K562 (cell line): ENCODE data around the gene PIH1D1. TPM values are rescaled to one million over a fixed set of nuclear protein-coding genes. Genes with fewer than 3 reads are reported as not detected.

ENCODE experiments used
- ATAC-seq: fragments of 200-7000 bp; cut with Tn5 transposase; 3 replicates; pipeline ENCODE4 v1.9.1; 2020; ENCODE audit warnings: moderate library complexity
- BruUV-seq: library from RNA; stranded (reverse); fragments of 400-500 nt; replicated peaks from 2 replicates; lab custom pipeline; 2021; lab: Mats Ljungman, UMichigan
- CTCF ChIA-PET: fragments of 300-600 bp; formaldehyde crosslinking; extraction: SDS; loops from one replicate; lab custom pipeline; 2021; ENCODE audit warnings: low intra/inter-chr PET ratio; lab: Yijun Ruan, JAX
- POLR2A ChIA-PET: fragments of 300-600, 350-650 bp; sonication (Branson Sonifier 250); formaldehyde crosslinking; extraction: SDS; loops from one replicate; lab custom pipeline; 2021; ENCODE audit warnings: antibody characterized with exemption, inconsistent platforms; lab: Yijun Ruan, JAX
- DNase-seq, 4 experiments: peaks; one replicate each; pipeline versions ENCODE4 v3.0.0 to v3.0.0-alpha.2; 2011 to 2018; ENCODE audit warnings: low spot score in 3 of 4, mixed read lengths in 3 of 4; ENCODE audit errors: extremely low read depth in 1 of 4
- FAIRE-seq: peaks from 2 replicates; lab custom pipeline; 2011; peaks lifted over from hg19 to GRCh38; lab: Jason Lieb, UNC
- H2AFZ ChIP-seq: 2 replicates; pipeline ENCODE4 v1.6.0; 2011; ENCODE audit warnings: low read depth, low read length, control low read depth, inconsistent platforms
- H3K27ac ChIP-seq: fragments of 200-600 bp; 3 replicates; pipeline ENCODE4 v1.8.0; 2011; ENCODE audit warnings: low read depth, mild to moderate bottlenecking, control low read depth, inconsistent platforms, low read length, moderate library complexity, mixed read lengths; ENCODE audit errors: extremely low read depth
- H3K27me3 ChIP-seq, 2 experiments: fragments of 300-600 bp in 1 of 2; 2 replicates in 1 of 2; 3 replicates in 1 of 2; pipeline versions ENCODE4 v1.6.0 to v1.8.0; 2011; ENCODE audit warnings: inconsistent platforms in 2 of 2, low read length in 2 of 2, mild to moderate bottlenecking in 1 of 2, mixed read lengths in 1 of 2, moderate library complexity in 1 of 2; ENCODE audit not compliant: control insufficient read depth in 2 of 2, insufficient read depth in 2 of 2
- H3K36me3 ChIP-seq: fragments of 300-600 bp; 3 replicates; pipeline ENCODE4 v1.8.0; 2011; ENCODE audit warnings: mild to moderate bottlenecking, low read length, inconsistent platforms; ENCODE audit not compliant: control insufficient read depth, insufficient read depth
- H3K4me1 ChIP-seq, 2 experiments: fragments of 200-600 bp in 1 of 2; replicated peaks in 1 of 2; 2 replicates in 1 of 2; 3 replicates in 1 of 2; pipeline versions ENCODE4 v1.5.1 to v1.8.0; 2011; ENCODE audit warnings: inconsistent platforms in 2 of 2, low read length in 2 of 2, mild to moderate bottlenecking in 1 of 2, mixed read lengths in 1 of 2, moderate library complexity in 1 of 2; ENCODE audit not compliant: control insufficient read depth in 2 of 2, insufficient read depth in 2 of 2
- H3K4me2 ChIP-seq: 2 replicates; pipeline ENCODE4 v1.6.1; 2011; ENCODE audit warnings: low read length, control low read depth, inconsistent platforms, mixed read lengths; ENCODE audit not compliant: insufficient read depth
- H3K4me3 ChIP-seq: fragments of 200-600 bp; sonication (generic), shearing (Covaris generic); 2 replicates; pipeline ENCODE4 v1.5.1; 2016; ENCODE audit warnings: control low read depth, inconsistent platforms
- H3K79me2 ChIP-seq: fragments of 200-600 bp; 3 replicates; pipeline ENCODE4 v1.8.0; 2011; ENCODE audit warnings: low read length, inconsistent platforms; ENCODE audit not compliant: control insufficient read depth, insufficient read depth
- H3K9ac ChIP-seq, 2 experiments: 2 replicates each; pipeline versions ENCODE4 v1.6.0 to v1.6.1; 2011; ENCODE audit warnings: low read depth in 2 of 2, low read length in 2 of 2, control low read depth in 1 of 2, inconsistent platforms in 1 of 2, mild to moderate bottlenecking in 1 of 2, mixed read lengths in 1 of 2; ENCODE audit not compliant: insufficient read depth in 1 of 2
- H3K9me1 ChIP-seq: one replicate; pipeline ENCODE4 v1.6.0; 2011; ENCODE audit warnings: inconsistent platforms, mild to moderate bottlenecking, low read length, moderate library complexity; ENCODE audit not compliant: control insufficient read depth, insufficient read depth
- H3K9me3 ChIP-seq: replicated peaks from 2 replicates; pipeline ENCODE4 v1.5.1; 2011; ENCODE audit warnings: low read depth, low read length, inconsistent platforms; ENCODE audit not compliant: control insufficient read depth, insufficient read depth
- H4K20me1 ChIP-seq: replicated peaks from 2 replicates; pipeline ENCODE4 v1.6.1; 2011; ENCODE audit warnings: low read length, inconsistent platforms, mixed read lengths; ENCODE audit not compliant: control insufficient read depth, insufficient read depth
- HCFC1 ChIP-seq: IDR thresholded peaks from 2 replicates; pipeline ENCODE4 v1.6.1; 2012; ENCODE audit warnings: low read depth, low read length, improper control_type of control experiment
- HMGN3 ChIP-seq: IDR thresholded peaks from 2 replicates; pipeline ENCODE4 v1.6.1; 2011; ENCODE audit warnings: borderline replicate concordance, low read depth, mild to moderate bottlenecking, mixed read lengths, low read length; ENCODE audit not compliant: insufficient read length; ENCODE audit errors: extremely low read depth
- RB1 ChIP-seq: fragments of 450-650 bp; IDR thresholded peaks from 2 replicates; pipeline ENCODE4 v1.6.1; 2017; ENCODE audit warnings: low read depth, mild to moderate bottlenecking
- RBFOX2 ChIP-seq: fragments of 200-400 bp; formaldehyde crosslinking; IDR thresholded peaks from 2 replicates; pipeline ENCODE4 v1.6.1; 2017; ENCODE audit warnings: low read depth, mild to moderate bottlenecking, low read length, moderate library complexity
- SMARCE1 ChIP-seq: fragments of 450-650 bp; IDR thresholded peaks from 2 replicates; pipeline ENCODE4 v1.7.1; 2016; ENCODE audit warnings: mild to moderate bottlenecking
- TOE1 ChIP-seq, 2 experiments: fragments of 450-650 bp in 1 of 2; sonication (generic) in 1 of 2; formaldehyde crosslinking in 1 of 2; IDR thresholded peaks; 2 replicates each; pipeline versions ENCODE4 v1.7.1 to v1.8.0; 2016 to 2022; ENCODE audit warnings: borderline replicate concordance in 2 of 2, mild to moderate bottlenecking in 2 of 2, antibody characterized with exemption in 1 of 2, inconsistent platforms in 1 of 2, low read depth in 1 of 2, missing genetic modification reagents in 1 of 2, moderate library complexity in 1 of 2
- ZBTB7A ChIP-seq: IDR thresholded peaks from 2 replicates; pipeline ENCODE4 v1.6.1; 2011; ENCODE audit warnings: low read depth, mild to moderate bottlenecking, low read length, moderate library complexity, borderline replicate concordance; ENCODE audit not compliant: control insufficient read depth
- ZNF232 ChIP-seq: sonication (generic); formaldehyde crosslinking; IDR thresholded peaks from 2 replicates; pipeline ENCODE4 v1.8.0; 2022; ENCODE audit warnings: mild to moderate bottlenecking, missing genetic modification reagents
- ZNF280B ChIP-seq: fragments of 250-450 bp; sonication (Bioruptor Pico); IDR thresholded peaks from 2 replicates; pipeline ENCODE4 v1.5.1; 2021; ENCODE audit warnings: mild to moderate bottlenecking
- ZNF764 ChIP-seq: fragments of 250-450 bp; sonication (Bioruptor Pico); IDR thresholded peaks from 2 replicates; pipeline ENCODE4 v1.4.0; 2020; ENCODE audit warnings: low read depth, mild to moderate bottlenecking, moderate library complexity
- whole genome bisulfite sequencing: fragments of 100-300 bp; shearing (Covaris generic); methylation state at CpG from one replicate; pipeline ENCODE4 v1.1.6; 2016; ENCODE audit warnings: low coverage, mixed read lengths; ENCODE audit not compliant: insufficient coverage; ENCODE audit errors: missing lambda C conversion rate; 5-methylcytosine and 5-hydroxymethylcytosine counted together
- in situ Hi-C: fragments of 300-500 bp; cut with MboI; formaldehyde crosslinking; loops from 4 replicates; pipeline ENCODE4 v1.15.0; 2018; ENCODE audit warnings: inconsistent platforms, mixed read lengths
- intact Hi-C: fragments of 100-400 bp; cut with micrococcal nuclease; formaldehyde crosslinking; loops from 2 replicates; pipeline ENCODE4 v1.14.2; 2022
- polyA plus RNA-seq, 8 experiments: library from polyadenylated mRNA; depleted of rRNA in 4 of 8; stranded (reverse) in 5 of 8; unstranded in 3 of 8; fragments of >200 nt; fragmentation: Nextera tagmentation in 2 of 8; fragmentation: Illumina TruSeq in 1 of 8; extraction: Ambion mirVana in 2 of 8; extraction: Trizol in 1 of 8; gene quantifications; 2 replicates each; pipeline versions ENCODE4 v1.2.1 to v1.2.3, GENCODE V29; 2011 to 2014; ENCODE audit warnings: inconsistent platforms in 1 of 8, missing spikeins in 1 of 8
- total RNA-seq, 7 experiments: library from RNA; depleted of rRNA in 6 of 7; stranded (reverse); fragments of >200 nt in 6 of 7; fragmentation: Illumina TruSeq in 2 of 7; extraction: Trizol in 2 of 7; gene quantifications; 2 replicates each; pipeline versions ENCODE4 v1.2.1 to v1.2.3, GENCODE V29; 2011 to 2021; ENCODE audit warnings: low replicate concordance in 1 of 7
- TF ChIP-seq, protein P1 (sequence below): fragments of 450-650 bp; IDR thresholded peaks from 2 replicates; pipeline ENCODE4 v1.7.0; 2016; ENCODE audit warnings: borderline replicate concordance

Gene PIH1D1
- total and polyA plus RNA-seq, 9 of the 15 experiments (the other 6 are each of a cell fraction or from before 2014, with no cell fraction given): 26.5 to 224 (median 137) TPM

GRCh38 chr19:49441210-49441959 is 10.2 kb downstream of the PIH1D1 start, which contains the start of gene SLC17A7 (continued):
- no peak for TF ChIP-seq RBFOX2
- peak; percentile 84; the same call in 1 of the 2 replicates for TF ChIP-seq ZBTB7A
- peak; percentile 66 for TF ChIP-seq HMGN3
- TF ChIP-seq RB1: peak; percentile 40; the same call in 1 of the 2 replicates

DNA sequence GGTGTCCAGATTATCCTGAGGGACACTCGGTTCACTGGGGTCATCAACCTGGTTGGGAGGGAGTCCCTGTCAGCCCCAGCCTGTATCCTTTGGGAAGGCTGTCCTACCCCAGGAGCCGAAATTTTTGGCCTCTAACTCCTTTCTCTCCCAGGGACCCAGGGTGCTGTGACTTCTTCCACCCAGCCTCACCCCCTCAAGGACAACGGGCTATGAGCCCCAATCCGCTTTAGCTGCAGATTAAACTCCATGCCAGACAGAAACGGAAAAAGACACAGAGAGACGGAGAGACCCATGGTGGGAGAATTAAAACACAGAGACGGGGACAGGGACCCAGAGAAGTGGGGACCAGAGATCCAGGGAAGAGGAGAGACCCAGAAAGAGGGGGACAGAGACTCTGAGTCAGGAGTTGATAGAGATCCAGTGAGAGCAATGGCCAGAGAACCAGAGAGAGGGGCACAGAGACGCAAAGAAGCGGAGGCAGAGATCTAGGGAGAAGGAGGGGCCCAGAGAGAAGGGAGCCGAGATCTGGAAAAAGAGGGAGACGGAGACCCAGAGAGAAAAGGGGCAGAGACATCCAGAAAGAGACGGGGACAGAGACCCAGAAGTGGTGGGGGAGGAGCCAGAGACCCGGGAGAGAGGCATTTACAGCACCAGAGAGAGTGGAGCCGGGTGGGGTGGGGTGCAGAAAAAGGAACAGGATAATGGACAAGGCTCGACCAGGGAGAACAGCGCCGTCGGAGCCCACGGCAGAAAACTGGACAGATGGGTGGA is 11.0 kb downstream of the PIH1D1 start:
- ChIA-PET CTCF (no interaction called here), POLR2A (interaction anchor here (0.6 to 3.7 kb wide), 3 partner anchors 9 to 208 kb away, joined by 3 to 14 read pairs (median 3); no protein-coding TSS in a partner anchor)
- 10% methylated on average over 15 of the region's 19 CpGs for WGBS
- BruUV-seq: no TSS peak
- peak overlapping the region in 1 of 2 experiments; percentile 89; a peak in 3 of 4 replicates for H3K9ac ChIP-seq
- intact Hi-C loops (loop anchor here (5.0 to 10.0 kb wide), 2 partner anchors 176 to 288 kb away; no protein-coding TSS in a partner anchor), in situ Hi-C loops (no loop called here)
- no peaks in the 10 kb centered on the region for H3K79me2 ChIP-seq
- no peak for DNase-seq
- H3K4me1 ChIP-seq: peaks cover 37 to 50% of the 10 kb centered on the region in 2 experiments
- H4K20me1 ChIP-seq: no peaks in the 10 kb centered on the region
- H3K4me3 ChIP-seq: peak overlapping the region; percentile 48
- H3K36me3 ChIP-seq: no peaks in the 10 kb centered on the region
- H3K27ac ChIP-seq: no peak overlapping the region
- H3K4me2 ChIP-seq: peak overlapping the region; percentile 78
- ATAC-seq: no peak
- H3K9me1 ChIP-seq: no peaks in the 10 kb centered on the region
- H3K9me3 ChIP-seq: no peaks in the 10 kb centered on the region
- no peak for FAIRE-seq
- peaks cover 7 to 19% of the 10 kb centered on the region in 2 experiments; a peak in 4 of 5 replicates for H3K27me3 ChIP-seq
- peak overlapping the region; percentile 78; the same call in 1 of the 2 replicates for H2AFZ ChIP-seq
- no peak for TF ChIP-seq HCFC1
- 0 out of 2 replicates have a peak, but pooled peaks have one; percentile 35 for TF ChIP-seq TOE1 (IDR thresholded peaks at IDR 0.05; ENCODE audit: borderline replicate concordance)
- TF ChIP-seq TOE1 (CRISPR knock-in tag; IDR thresholded peaks at IDR 0.05; ENCODE audit: borderline replicate concordance, low read depth): no peak
- TF ChIP-seq SMARCE1: 0 out of 2 replicates have a peak, but pooled peaks have one; percentile 24
- TF ChIP-seq, protein P1, sequence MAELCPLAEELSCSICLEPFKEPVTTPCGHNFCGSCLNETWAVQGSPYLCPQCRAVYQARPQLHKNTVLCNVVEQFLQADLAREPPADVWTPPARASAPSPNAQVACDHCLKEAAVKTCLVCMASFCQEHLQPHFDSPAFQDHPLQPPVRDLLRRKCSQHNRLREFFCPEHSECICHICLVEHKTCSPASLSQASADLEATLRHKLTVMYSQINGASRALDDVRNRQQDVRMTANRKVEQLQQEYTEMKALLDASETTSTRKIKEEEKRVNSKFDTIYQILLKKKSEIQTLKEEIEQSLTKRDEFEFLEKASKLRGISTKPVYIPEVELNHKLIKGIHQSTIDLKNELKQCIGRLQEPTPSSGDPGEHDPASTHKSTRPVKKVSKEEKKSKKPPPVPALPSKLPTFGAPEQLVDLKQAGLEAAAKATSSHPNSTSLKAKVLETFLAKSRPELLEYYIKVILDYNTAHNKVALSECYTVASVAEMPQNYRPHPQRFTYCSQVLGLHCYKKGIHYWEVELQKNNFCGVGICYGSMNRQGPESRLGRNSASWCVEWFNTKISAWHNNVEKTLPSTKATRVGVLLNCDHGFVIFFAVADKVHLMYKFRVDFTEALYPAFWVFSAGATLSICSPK: 0 out of 2 replicates have a peak, but pooled peaks have one; percentile 32
- no peak for TF ChIP-seq ZNF280B (CRISPR knock-in tag)
- no peak for TF ChIP-seq ZNF232 (CRISPR knock-in tag)
- TF ChIP-seq ZNF764 (CRISPR knock-in tag): no peak
